H1 (cell line): ENCODE measurements around the gene MADD. TPM values are rescaled to one million over a fixed set of nuclear protein-coding genes. Genes with fewer than 3 reads are reported as not detected.
A peak's percentile ranks its signal among the peaks of the same experiment; 100 is the strongest.

ENCODE experiments used
- CTCF ChIA-PET: fragments of 300-600 bp; sonication (Branson Sonifier 250); formaldehyde crosslinking; loops from one replicate; lab custom pipeline; 2021; ENCODE audit not compliant: partially characterized antibody; lab: Charles Lee
- POLR2A ChIA-PET: fragments of 300-600 bp; sonication (Branson Sonifier 250); formaldehyde crosslinking; loops from one replicate; lab custom pipeline; 2021; ENCODE audit warnings: inconsistent platforms; ENCODE audit not compliant: partially characterized antibody; lab: Charles Lee
- DNase-seq, 2 experiments: peaks; one replicate each; pipeline versions ENCODE4 v3.0.0 to v3.0.0-alpha.2; 2010 to 2022; ENCODE audit warnings: low spot score in 2 of 2, low read depth in 1 of 2, mixed read lengths in 1 of 2
- FAIRE-seq: peaks from 2 replicates; lab custom pipeline; 2011; peaks lifted over from hg19 to GRCh38; lab: Jason Lieb, UNC
- H2AFZ ChIP-seq: 2 replicates; pipeline ENCODE4 v1.8.1; 2012; ENCODE audit warnings: low read length, inconsistent platforms
- H2AK5ac ChIP-seq: 2 replicates; pipeline ENCODE4 v1.6.1; 2013; ENCODE audit warnings: low read depth, low read length
- H2BK120ac ChIP-seq: replicated peaks from 2 replicates; pipeline ENCODE3; 2013; ENCODE audit warnings: low read depth, low read length, inconsistent platforms
- H2BK12ac ChIP-seq: 2 replicates; pipeline ENCODE4 v1.6.1; 2013; ENCODE audit warnings: low read depth, low read length
- H2BK15ac ChIP-seq: 2 replicates; pipeline ENCODE4 v1.6.1; 2013; ENCODE audit warnings: low read length
- H2BK20ac ChIP-seq: 2 replicates; pipeline ENCODE4 v1.6.1; 2013; ENCODE audit warnings: low read length
- H2BK5ac ChIP-seq: 2 replicates; pipeline ENCODE4 v1.6.1; 2013; ENCODE audit warnings: low read depth, low read length
- H3K14ac ChIP-seq: 2 replicates; pipeline ENCODE4 v1.6.1; 2013; ENCODE audit warnings: inconsistent platforms; ENCODE audit not compliant: insufficient read length
- H3K18ac ChIP-seq: 2 replicates; pipeline ENCODE4 v1.6.1; 2013; ENCODE audit warnings: low read length; ENCODE audit errors: extremely low read depth
- H3K23ac ChIP-seq: 2 replicates; pipeline ENCODE4 v1.6.1; 2013; ENCODE audit warnings: inconsistent platforms; ENCODE audit not compliant: insufficient read length
- H3K23me2 ChIP-seq: 2 replicates; pipeline ENCODE4 v1.6.1; 2013; ENCODE audit warnings: low read depth, low read length
- H3K27ac ChIP-seq: 2 replicates; pipeline ENCODE4 v1.6.1; 2011; ENCODE audit warnings: low read depth, low read length, inconsistent platforms
- H3K27me3 ChIP-seq, 4 experiments: replicated peaks in 1 of 4; 1 replicate in 1 of 4; 2 replicates in 3 of 4; pipeline versions ENCODE4 v1.6.1 to v1.8.1; 2011 to 2013; ENCODE audit warnings: low read length in 3 of 4, mild to moderate bottlenecking in 3 of 4, inconsistent platforms in 2 of 4, mixed read lengths in 2 of 4, moderate library complexity in 1 of 4; ENCODE audit not compliant: control insufficient read depth in 3 of 4, insufficient read depth in 3 of 4; ENCODE audit errors: extremely low read depth in 1 of 4
- H3K36me3 ChIP-seq, 4 experiments: 2 replicates each; pipeline versions ENCODE4 v1.6.1 to v1.8.1; 2011 to 2013; ENCODE audit warnings: mild to moderate bottlenecking in 4 of 4, low read length in 3 of 4, moderate library complexity in 2 of 4, control low read depth in 1 of 4, inconsistent platforms in 1 of 4; ENCODE audit not compliant: insufficient read depth in 4 of 4, control insufficient read depth in 2 of 4
- H3K4ac ChIP-seq: replicated peaks from 2 replicates; pipeline ENCODE3; 2013; ENCODE audit warnings: low read length, low read depth, mixed read lengths, inconsistent platforms; ENCODE audit not compliant: insufficient read length
- H3K4me1 ChIP-seq, 4 experiments: replicated peaks in 1 of 4; 1 replicate in 1 of 4; 2 replicates in 3 of 4; pipeline versions ENCODE4 v1.6.1 to v1.8.1; 2011 to 2013; ENCODE audit warnings: low read length in 3 of 4, inconsistent platforms in 2 of 4, mixed read lengths in 1 of 4; ENCODE audit not compliant: insufficient read depth in 4 of 4, control insufficient read depth in 3 of 4
- H3K4me2 ChIP-seq, 2 experiments: 2 replicates each; pipeline versions ENCODE4 v1.6.1 to v1.8.1; 2011 to 2013; ENCODE audit warnings: low read depth in 2 of 2, low read length in 2 of 2, control low read depth in 1 of 2, inconsistent platforms in 1 of 2, mild to moderate bottlenecking in 1 of 2; ENCODE audit not compliant: insufficient read depth in 1 of 2
- H3K4me3 ChIP-seq, 4 experiments: fragments of 200-600, 300-600 bp in 1 of 4; sonication (generic), shearing (Covaris generic), sonication (Bioruptor Twin) in 1 of 4; 2 replicates each; pipeline versions ENCODE4 v1.5.1 to v1.8.1; 2011 to 2016; ENCODE audit warnings: low read length in 4 of 4, low read depth in 3 of 4, control low read depth in 2 of 4, inconsistent platforms in 2 of 4, mild to moderate bottlenecking in 2 of 4, mixed read lengths in 1 of 4, moderate library complexity in 1 of 4; ENCODE audit not compliant: insufficient read depth in 2 of 4; ENCODE audit errors: extremely low read depth in 1 of 4
- H3K56ac ChIP-seq: replicated peaks from 2 replicates; pipeline ENCODE3; 2013; ENCODE audit warnings: low read depth, mild to moderate bottlenecking, mixed read lengths, low read length, inconsistent platforms; ENCODE audit not compliant: insufficient read length
- H3K79me1 ChIP-seq: 2 replicates; pipeline ENCODE4 v1.6.1; 2013; ENCODE audit warnings: low read depth, low read length, control low read depth
- H3K79me2 ChIP-seq, 2 experiments: 2 replicates each; pipeline versions ENCODE4 v1.6.1 to v1.8.1; 2012 to 2013; ENCODE audit warnings: low read length in 2 of 2, mild to moderate bottlenecking in 2 of 2, inconsistent platforms in 1 of 2; ENCODE audit not compliant: insufficient read depth in 2 of 2, control insufficient read depth in 1 of 2
- H3K9ac ChIP-seq, 4 experiments: replicated peaks in 1 of 4; 1 replicate in 1 of 4; 2 replicates in 3 of 4; pipeline versions ENCODE4 v1.6.1 to v1.8.1; 2011 to 2013; ENCODE audit warnings: low read depth in 3 of 4, low read length in 3 of 4, control low read depth in 2 of 4, mild to moderate bottlenecking in 2 of 4, moderate library complexity in 2 of 4, inconsistent platforms in 1 of 4; ENCODE audit errors: extremely low read depth in 1 of 4
- H3K9me3 ChIP-seq, 2 experiments: 2 replicates each; pipeline versions ENCODE4 v1.6.1 to v1.8.1; 2012 to 2013; ENCODE audit warnings: mild to moderate bottlenecking in 2 of 2, moderate library complexity in 2 of 2, control low read depth in 1 of 2, inconsistent platforms in 1 of 2, low read depth in 1 of 2, low read length in 1 of 2, mixed read lengths in 1 of 2; ENCODE audit not compliant: insufficient read depth in 2 of 2
- H4K20me1 ChIP-seq, 2 experiments: replicated peaks in 1 of 2; 2 replicates each; pipeline versions ENCODE3 to v1.8.1; 2011 to 2013; ENCODE audit warnings: inconsistent platforms in 2 of 2, low read length in 2 of 2, mild to moderate bottlenecking in 1 of 2; ENCODE audit not compliant: insufficient read depth in 2 of 2, control insufficient read depth in 1 of 2
- H4K5ac ChIP-seq: 2 replicates; pipeline ENCODE4 v1.6.1; 2013; ENCODE audit warnings: low read length, low read depth, mixed read lengths, inconsistent platforms; ENCODE audit not compliant: insufficient read length
- H4K8ac ChIP-seq: 2 replicates; pipeline ENCODE4 v1.8.0; 2013; ENCODE audit warnings: mild to moderate bottlenecking, moderate library complexity, low read length, inconsistent platforms; ENCODE audit not compliant: insufficient read depth; ENCODE audit errors: extremely low read depth
- H4K91ac ChIP-seq: replicated peaks from 2 replicates; pipeline ENCODE3; 2013; ENCODE audit warnings: low read length, mixed read lengths, inconsistent platforms; ENCODE audit not compliant: insufficient read length
- ATF3 ChIP-seq: IDR thresholded peaks from 2 replicates; pipeline ENCODE4 v1.6.1; 2011; ENCODE audit warnings: low read depth, mild to moderate bottlenecking, low read length; ENCODE audit not compliant: insufficient read depth
- BACH1 ChIP-seq: IDR thresholded peaks from 2 replicates; pipeline ENCODE4 v1.6.1; 2012; ENCODE audit warnings: low read length, improper control_type of control experiment
- CHD2 ChIP-seq: IDR thresholded peaks from 2 replicates; pipeline ENCODE4 v1.6.1; 2012; ENCODE audit warnings: low read length, improper control_type of control experiment
- CTCF ChIP-seq, 3 experiments: IDR thresholded peaks; 1 replicate in 2 of 3; 2 replicates in 1 of 3; pipeline versions ENCODE4 v1.5.1 to v1.6.1; 2011; ENCODE audit warnings: low read length in 3 of 3, mild to moderate bottlenecking in 3 of 3, inconsistent platforms in 2 of 3, low read depth in 1 of 3, moderate library complexity in 1 of 3; ENCODE audit not compliant: insufficient read depth in 1 of 3; ENCODE audit errors: control extremely low read depth in 1 of 3
- GABPA ChIP-seq: IDR thresholded peaks from 2 replicates; pipeline ENCODE4 v1.6.1; 2011; ENCODE audit warnings: mild to moderate bottlenecking, low read length, moderate library complexity, borderline replicate concordance; ENCODE audit not compliant: insufficient read depth
- HDAC2 ChIP-seq, 2 experiments: fragments of 300-600 bp in 1 of 2; sonication (generic) in 1 of 2; IDR thresholded peaks; 2 replicates each; pipeline ENCODE4 v1.6.1; 2011 to 2012; ENCODE audit warnings: low read depth in 2 of 2, low read length in 2 of 2, mild to moderate bottlenecking in 2 of 2, moderate library complexity in 2 of 2, borderline replicate concordance in 1 of 2, inconsistent platforms in 1 of 2
- JUN ChIP-seq: IDR thresholded peaks from 2 replicates; pipeline ENCODE4 v1.6.1; 2011; ENCODE audit warnings: low read depth, mild to moderate bottlenecking, improper control_type of control experiment, low read length
- KDM5A ChIP-seq: fragments of 200-600 bp; IDR thresholded peaks from 2 replicates; pipeline ENCODE4 v1.7.1; 2012; ENCODE audit warnings: mild to moderate bottlenecking, low read length, inconsistent platforms, mixed read lengths
- MAX ChIP-seq: IDR thresholded peaks from 2 replicates; pipeline ENCODE4 v1.6.1; 2012; ENCODE audit warnings: inconsistent platforms
- NANOG ChIP-seq: IDR thresholded peaks from 2 replicates; pipeline ENCODE4 v1.6.1; 2011; ENCODE audit warnings: low read length, low read depth, mild to moderate bottlenecking, inconsistent platforms; ENCODE audit not compliant: insufficient read depth, poor library complexity, severe bottlenecking
- WGBS, 2 experiments: shearing (Covaris generic) in 1 of 2; methylation state at CpG; one replicate each; pipeline versions ENCODE4 v1.1.6 to v1.1.7; 2013 to 2015; ENCODE audit warnings: low lambda C conversion rate in 2 of 2, mixed read lengths in 2 of 2, inconsistent platforms in 1 of 2, low coverage in 1 of 2, missing lambda C conversion rate in 1 of 2; ENCODE audit not compliant: insufficient replicate concordance in 2 of 2, insufficient coverage in 1 of 2, insufficient read length in 1 of 2; ENCODE audit errors: extremely low coverage in 1 of 2, missing lambda C conversion rate in 1 of 2; 5-methylcytosine and 5-hydroxymethylcytosine counted together
- polyA plus RNA-seq, 7 experiments: library from polyadenylated mRNA; depleted of rRNA in 3 of 7; stranded (reverse) in 5 of 7; unstranded in 2 of 7; fragments of >200 nt in 5 of 7; fragments of 200-250 nt in 2 of 7; gene quantifications; 1 replicate in 5 of 7; 2 replicates in 1 of 7; 4 replicates in 1 of 7; pipeline versions ENCODE4 v1.2.1 to v1.2.3, GENCODE V29; 2011 to 2013; ENCODE audit warnings: missing spikeins in 2 of 7, mixed read lengths in 2 of 7
- total RNA-seq: library from RNA; stranded (reverse); fragmentation: NEBNext Ultra II Directional; extraction: Animal tissue kit (Norgen Biotek cat#: 25700); gene quantifications from 2 replicates; pipeline ENCODE4 v1.2.1, GENCODE V29; 2021

Gene MADD
- total and polyA plus RNA-seq, 2 of the 8 experiments (the other 6 are each of a cell fraction or from before 2014, with no cell fraction given), result 32.5 to 45.4 TPM

DNA sequence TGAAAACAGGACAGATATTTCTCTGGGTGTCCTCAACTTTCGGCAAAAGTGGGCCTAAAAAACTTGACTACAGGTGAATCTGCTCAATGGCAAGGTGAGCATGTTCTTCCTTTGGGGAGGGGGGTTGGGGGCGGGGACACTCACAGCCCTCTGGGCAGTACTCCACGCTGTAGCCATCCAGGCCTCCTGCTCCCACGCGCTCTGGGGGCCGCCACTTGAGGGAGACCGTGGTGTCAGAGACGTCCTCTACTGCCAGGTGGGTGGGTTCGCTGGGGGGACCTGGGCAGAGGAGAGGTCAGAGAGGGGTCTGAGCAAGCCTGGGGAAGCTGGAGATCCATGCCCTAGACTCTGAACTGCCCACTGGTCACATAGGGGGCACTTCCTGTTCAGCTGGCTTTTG, 65.8 kb downstream of the MADD start:
- POLR2A ChIA-PET, result no interaction called here
- Histone ChIP-seq H3K56ac (no peak overlapping the region), H3K14ac (no peak overlapping the region), H3K4me3 (no peak overlapping the region), H3K4me2 (no peak overlapping the region), H2BK20ac (no peak overlapping the region), H3K27me3 (no peaks in the 10 kb centered on the region), H3K9me3 (no peaks in the 10 kb centered on the region), H2BK15ac (no peak overlapping the region), H3K18ac (no peak overlapping the region), H2AFZ (no peak overlapping the region), H2BK12ac (no peak overlapping the region), H4K5ac (no peak overlapping the region), H4K20me1 (peaks cover 0 to 2% of the 10 kb centered on the region in 2 experiments), H4K8ac (peak overlapping the region; percentile 79; the same call in 1 of the 2 replicates), H3K9ac (no peak overlapping the region), H3K4me1 (no peaks in the 10 kb centered on the region), H3K23me2 (peaks cover 2% of the 10 kb centered on the region; the same call in 1 of the 2 replicates), H3K23ac (no peak overlapping the region), H3K4ac (no peak overlapping the region), H4K91ac (no peak overlapping the region), H3K36me3 (no peaks in the 10 kb centered on the region), H3K79me1 (no peaks in the 10 kb centered on the region), H3K27ac (no peak overlapping the region), H2BK120ac (no peak overlapping the region), H3K79me2 (no peaks in the 10 kb centered on the region), H2AK5ac (no peak overlapping the region), H2BK5ac (no peak overlapping the region)
- CTCF ChIA-PET, result interaction anchor here (0.9 to 1.9 kb wide), 5 partner anchors 14 to 76 kb away, joined by 3 to 10 read pairs (median 3); no protein-coding TSS in a partner anchor
- DNase-seq (no peak), FAIRE-seq (no peak)
- 88% methylated on average over 8 of the region's 9 CpGs; no CpG with 5 or more reads in 1 of the 2 experiments for WGBS, 2 experiments
- no peak for TF ChIP-seq CTCF (IDR thresholded peaks at IDR 0.05; ENCODE audit: control extremely low read depth in 1 of 3, insufficient read depth in 1 of 3, low read depth in 1 of 3, low read length in 3 of 3)
- no peak for TF ChIP-seq MAX
- no peak for TF ChIP-seq GABPA
- no peak for TF ChIP-seq CHD2
- TF ChIP-seq JUN, result no peak
- no peak for TF ChIP-seq NANOG
- TF ChIP-seq ATF3, result no peak
- TF ChIP-seq KDM5A, result no peak
- TF ChIP-seq HDAC2 (IDR thresholded peaks at IDR 0.05; ENCODE audit: borderline replicate concordance in 1 of 2, low read depth in 2 of 2, low read length in 2 of 2), result no peak
- no peak for TF ChIP-seq BACH1
